Transverse colon (tissue), 4 donors: ENCODE measurements around the gene LAMC2. TPM values are rescaled to one million over a fixed set of nuclear protein-coding genes. Genes with fewer than 3 reads are reported as not detected.

Experiments
- DNase-seq: peaks from one replicate; pipeline ENCODE4 v3.0.0-alpha.2; 2019
- H3K27ac ChIP-seq, 4 donors: fragments of 200-600 bp; sonication (generic); 2 replicates each; pipeline ENCODE4 v1.5.1; 2016 to 2018; ENCODE audit warnings: inconsistent platforms in 4 of 4
- H3K27me3 ChIP-seq: fragments of 200-600 bp; sonication (generic); 2 replicates; pipeline ENCODE4 v1.5.1; 2017; ENCODE audit warnings: inconsistent platforms
- H3K36me3 ChIP-seq, 4 donors: fragments of 200-600 bp; sonication (generic); 2 replicates each; pipeline ENCODE4 v1.5.1; 2017 to 2019; ENCODE audit warnings: inconsistent platforms in 4 of 4
- H3K4me1 ChIP-seq, 4 donors: fragments of 200-600 bp; sonication (generic); 2 replicates each; pipeline ENCODE4 v1.5.1; 2017 to 2020; ENCODE audit warnings: inconsistent platforms in 4 of 4
- H3K4me3 ChIP-seq, 4 donors: fragments of 200-600 bp; sonication (generic); 1 replicate in 1 of 4; 2 replicates in 3 of 4; pipeline versions ENCODE4 v1.5.1 to v1.6.1; 2017 to 2019; ENCODE audit warnings: inconsistent platforms in 4 of 4
- H3K9me3 ChIP-seq, 2 donors: fragments of 200-600 bp; sonication (generic); 2 replicates each; pipeline ENCODE4 v1.5.1; 2017 to 2019; ENCODE audit warnings: inconsistent platforms in 2 of 2
- EP300 ChIP-seq: sonication (generic); formaldehyde crosslinking; IDR thresholded peaks from one replicate; pipeline ENCODE4 v1.6.1; 2017; ENCODE audit warnings: antibody characterized with exemption, low read depth
- POLR2A ChIP-seq: fragments of 450-650 bp; IDR thresholded peaks from one replicate; pipeline ENCODE4 v1.6.1; 2016; ENCODE audit warnings: antibody characterized with exemption, mild to moderate bottlenecking, moderate library complexity
- POLR2AphosphoS5 ChIP-seq, 3 donors: sonication (generic); formaldehyde crosslinking; IDR thresholded peaks; one replicate each; pipeline ENCODE4 v1.6.1; 2016; ENCODE audit warnings: antibody characterized with exemption in 3 of 3
- WGBS, 2 donors: methylation state at CpG; one replicate each; pipeline ENCODE4 v1.1.5; 2018; ENCODE audit warnings: low coverage in 1 of 2; 5-methylcytosine and 5-hydroxymethylcytosine counted together
- in situ Hi-C, 4 donors: fragments of 200-750 bp; cut with MboI; loops; one replicate each; pipeline versions ENCODE4 v1.15.0 to v1.15.1; 2017; ENCODE audit warnings: low sequenced_read_pairs in 3 of 4, low pct_ligation_motif_present in 1 of 4, low pct_unique_long_range_greater_than_20kb in 1 of 4
- intact Hi-C: fragments of 100-400 bp; cut with DNase I; formaldehyde crosslinking; loops from one replicate; pipeline ENCODE4 v1.15.1; 2023; ENCODE audit warnings: low total_unique reads
- total RNA-seq, 4 donors: library from RNA; depleted of rRNA; stranded (reverse); fragments of >200 nt; gene quantifications; one replicate each; pipeline ENCODE4 v1.1.0, GENCODE V29; 2016
- TF ChIP-seq, protein P1 (sequence below), 5 experiments: fragments of 200-600 bp in 3 of 5; fragments of 450-650 bp in 2 of 5; sonication (generic) in 3 of 5; IDR thresholded peaks; 1 replicate in 2 of 5; 2 replicates in 3 of 5; pipeline ENCODE4 v1.5.1; 2016 to 2017; ENCODE audit warnings: antibody characterized with exemption in 5 of 5, inconsistent platforms in 3 of 5, mild to moderate bottlenecking in 2 of 5, moderate library complexity in 1 of 5

LAMC2 gene
- total RNA-seq, 4 donors from 2014 or later = 9.7 to 25.9 (median 16.1) TPM

DNA sequence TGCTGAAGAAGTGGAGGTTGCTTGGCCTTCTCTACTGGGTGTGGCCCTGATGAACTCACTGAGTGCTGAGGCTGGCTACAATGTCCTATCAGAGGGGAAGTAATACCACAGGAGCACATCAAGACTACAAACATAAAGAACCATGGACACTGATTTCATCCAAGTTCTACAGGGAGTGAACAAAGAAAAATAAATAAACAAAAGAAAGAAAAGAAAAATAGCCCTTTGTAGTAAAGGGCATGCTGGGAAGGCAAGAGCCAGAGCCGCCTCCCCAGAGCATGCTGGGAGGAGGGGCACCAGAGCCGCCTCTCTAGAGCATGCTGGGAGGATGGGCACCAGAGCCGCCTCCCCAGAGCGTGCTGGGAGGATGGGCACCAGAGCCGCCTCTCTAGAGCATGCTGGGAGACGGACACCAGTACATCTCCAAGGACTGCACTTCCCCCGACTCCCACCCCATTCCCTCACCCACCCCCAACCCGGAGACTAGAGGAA lies 65.9 kb downstream of the LAMC2 start:
- Histone ChIP-seq H3K27ac (no peak overlapping the region), H3K27me3 (no peaks in the 10 kb centered on the region), H3K4me3 (no peak overlapping the region), H3K36me3 (no peaks in the 10 kb centered on the region), H3K9me3 (peaks cover 0 to 5% of the 10 kb centered on the region in 2 donors), H3K4me1 (no peaks in the 10 kb centered on the region)
- 87% methylated on average over 8 of the region's 8 CpGs; no CpG with 5 or more reads in 1 of the 2 donors for WGBS, 2 donors
- TF ChIP-seq, protein P1, sequence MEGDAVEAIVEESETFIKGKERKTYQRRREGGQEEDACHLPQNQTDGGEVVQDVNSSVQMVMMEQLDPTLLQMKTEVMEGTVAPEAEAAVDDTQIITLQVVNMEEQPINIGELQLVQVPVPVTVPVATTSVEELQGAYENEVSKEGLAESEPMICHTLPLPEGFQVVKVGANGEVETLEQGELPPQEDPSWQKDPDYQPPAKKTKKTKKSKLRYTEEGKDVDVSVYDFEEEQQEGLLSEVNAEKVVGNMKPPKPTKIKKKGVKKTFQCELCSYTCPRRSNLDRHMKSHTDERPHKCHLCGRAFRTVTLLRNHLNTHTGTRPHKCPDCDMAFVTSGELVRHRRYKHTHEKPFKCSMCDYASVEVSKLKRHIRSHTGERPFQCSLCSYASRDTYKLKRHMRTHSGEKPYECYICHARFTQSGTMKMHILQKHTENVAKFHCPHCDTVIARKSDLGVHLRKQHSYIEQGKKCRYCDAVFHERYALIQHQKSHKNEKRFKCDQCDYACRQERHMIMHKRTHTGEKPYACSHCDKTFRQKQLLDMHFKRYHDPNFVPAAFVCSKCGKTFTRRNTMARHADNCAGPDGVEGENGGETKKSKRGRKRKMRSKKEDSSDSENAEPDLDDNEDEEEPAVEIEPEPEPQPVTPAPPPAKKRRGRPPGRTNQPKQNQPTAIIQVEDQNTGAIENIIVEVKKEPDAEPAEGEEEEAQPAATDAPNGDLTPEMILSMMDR (IDR thresholded peaks at IDR 0.05) = no peak
- TF ChIP-seq POLR2AphosphoS5 (IDR thresholded peaks at IDR 0.05) (no peak), EP300 (no peak), POLR2A (no peak)
- in situ Hi-C loops (no loop called here), intact Hi-C loops (no loop called here)
- no peak for DNase-seq

DNA sequence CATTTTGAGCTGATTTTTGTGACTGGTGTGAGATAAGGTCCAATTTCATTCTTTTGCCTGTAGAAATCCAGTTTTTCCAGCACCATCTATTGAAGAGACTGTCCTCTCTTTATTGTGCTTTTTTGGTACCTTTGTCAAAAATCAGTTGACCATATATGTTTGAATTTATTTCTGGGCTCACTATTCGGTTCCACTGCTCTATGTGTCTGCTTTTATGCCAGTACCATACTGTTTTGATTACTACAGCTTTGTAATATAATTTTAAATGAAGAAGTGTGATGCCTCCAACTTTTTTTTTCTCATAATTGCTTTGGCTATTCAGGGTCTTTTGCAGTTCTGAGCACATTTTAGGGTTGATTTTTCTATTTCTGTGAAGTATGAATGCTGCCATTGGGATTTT lies 69.0 kb downstream of the LAMC2 start:
- no peak for TF ChIP-seq EP300
- TF ChIP-seq POLR2A = no peak
- TF ChIP-seq, protein P1 (IDR thresholded peaks at IDR 0.05) = no peak
- TF ChIP-seq POLR2AphosphoS5 (IDR thresholded peaks at IDR 0.05) = no peak
- intact Hi-C loops (no loop called here), in situ Hi-C loops (no loop called here)
- H3K4me3 ChIP-seq = no peak overlapping the region
- 73 to 88% methylated on average over 1 of the region's 1 CpG for WGBS, 2 donors
- H3K9me3 ChIP-seq = peaks cover 0 to 5% of the 10 kb centered on the region in 2 donors
- no peak overlapping the region for H3K27ac ChIP-seq
- H3K4me1 ChIP-seq = no peaks in the 10 kb centered on the region
- no peak for DNase-seq
- H3K36me3 ChIP-seq = no peaks in the 10 kb centered on the region
- no peaks in the 10 kb centered on the region for H3K27me3 ChIP-seq

DNA sequence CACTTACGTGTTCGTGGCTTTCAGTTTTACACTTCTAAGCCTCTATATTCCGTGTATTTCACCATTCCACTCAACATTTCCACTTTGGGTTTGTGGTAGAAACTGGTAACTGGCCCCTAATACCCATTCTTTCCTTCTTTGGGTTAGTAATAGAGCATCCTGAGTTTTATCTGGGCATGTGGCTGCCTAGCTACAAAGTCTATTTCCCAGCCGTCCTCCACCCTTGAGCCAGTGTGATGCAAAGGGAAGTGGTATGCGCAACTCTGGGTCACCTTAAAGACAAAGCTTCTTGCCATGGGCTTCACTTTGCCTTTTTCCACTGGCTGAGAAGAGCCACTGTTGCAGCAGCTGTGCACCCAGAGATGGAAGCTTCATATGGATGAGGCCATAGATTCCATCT lies 73.9 kb downstream of the LAMC2 start:
- H3K36me3 ChIP-seq = no peaks in the 10 kb centered on the region
- intact Hi-C loops = no loop called here
- no peaks in the 10 kb centered on the region for H3K27me3 ChIP-seq
- TF ChIP-seq, protein P1 (IDR thresholded peaks at IDR 0.05) = no peak
- TF ChIP-seq EP300 (no peak), POLR2AphosphoS5 (IDR thresholded peaks at IDR 0.05) (no peak), POLR2A (no peak)
- H3K4me1 ChIP-seq = no peaks in the 10 kb centered on the region
- no peak for DNase-seq
- in situ Hi-C loops = no loop called here
- H3K4me3 ChIP-seq = no peak overlapping the region
- H3K9me3 ChIP-seq = peaks cover 0 to 2% of the 10 kb centered on the region in 2 donors
- no peak overlapping the region for H3K27ac ChIP-seq
- WGBS, 2 donors = 82 to 97% methylated on average over 5 of the region's 5 CpGs

DNA sequence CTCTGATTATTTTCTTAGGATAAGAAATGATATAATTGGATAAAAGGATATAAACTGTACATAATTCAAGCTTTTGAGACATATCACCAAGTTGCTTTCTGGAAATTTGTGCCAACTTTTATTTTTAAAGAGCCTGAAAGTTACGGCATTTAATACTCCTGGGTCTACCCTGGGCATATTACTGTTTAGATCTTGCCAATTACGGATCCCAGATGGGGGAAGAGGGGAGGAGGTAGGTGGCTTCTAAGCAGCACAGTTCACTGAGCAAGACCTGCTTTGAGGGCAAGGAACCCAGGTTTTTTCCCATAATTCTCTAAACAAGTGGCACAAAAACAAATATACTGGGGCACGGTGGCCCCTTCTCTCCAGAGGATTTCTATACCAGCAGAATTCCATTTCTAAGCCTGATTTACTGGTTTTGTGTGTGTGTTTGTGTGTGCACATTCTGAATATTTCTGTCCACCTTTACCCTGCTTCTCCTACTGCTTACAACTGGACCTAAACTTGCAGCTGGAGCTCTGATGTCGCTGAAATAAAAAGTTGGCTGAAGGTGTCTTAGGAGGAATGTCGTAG lies 76.7 kb downstream of the LAMC2 start:
- in situ Hi-C loops = no loop called here
- Histone ChIP-seq H3K4me1 (no peaks in the 10 kb centered on the region), H3K4me3 (no peak overlapping the region), H3K9me3 (no peaks in the 10 kb centered on the region), H3K27me3 (no peaks in the 10 kb centered on the region), H3K36me3 (no peaks in the 10 kb centered on the region), H3K27ac (no peak overlapping the region)
- intact Hi-C loops = no loop called here
- no peak for TF ChIP-seq POLR2AphosphoS5 (IDR thresholded peaks at IDR 0.05)
- DNase-seq = no peak
- WGBS, 2 donors = 66 to 67% methylated on average over 4 to 5 of the region's 5 CpGs
